A549 treated with dexamethasone at 1 μM for 4 hours (cell line): ENCODE measurements around the gene TNRC6B. TPM values are rescaled to one million over a fixed set of nuclear protein-coding genes. Genes with fewer than 3 reads are reported as not detected.

ENCODE experiments used
- total RNA-seq: library from RNA; stranded (reverse); fragments of 200-300 nt; extraction: Qiagen RNA extraction; gene quantifications from 5 replicates; pipeline ENCODE4 v1.2.3, GENCODE V29; 2022

The TNRC6B gene
- 3.6 to 7.3 TPM (median 6.3 TPM) in 5 replicates for total RNA-seq

GRCh38 chr22:40177738-40178416 lies at the start of gene TNRC6B:
TNRC6B (plus strand) TSS chr22:40177925; CDS start chr22:40178136, 211 bp downstream.

DNA sequence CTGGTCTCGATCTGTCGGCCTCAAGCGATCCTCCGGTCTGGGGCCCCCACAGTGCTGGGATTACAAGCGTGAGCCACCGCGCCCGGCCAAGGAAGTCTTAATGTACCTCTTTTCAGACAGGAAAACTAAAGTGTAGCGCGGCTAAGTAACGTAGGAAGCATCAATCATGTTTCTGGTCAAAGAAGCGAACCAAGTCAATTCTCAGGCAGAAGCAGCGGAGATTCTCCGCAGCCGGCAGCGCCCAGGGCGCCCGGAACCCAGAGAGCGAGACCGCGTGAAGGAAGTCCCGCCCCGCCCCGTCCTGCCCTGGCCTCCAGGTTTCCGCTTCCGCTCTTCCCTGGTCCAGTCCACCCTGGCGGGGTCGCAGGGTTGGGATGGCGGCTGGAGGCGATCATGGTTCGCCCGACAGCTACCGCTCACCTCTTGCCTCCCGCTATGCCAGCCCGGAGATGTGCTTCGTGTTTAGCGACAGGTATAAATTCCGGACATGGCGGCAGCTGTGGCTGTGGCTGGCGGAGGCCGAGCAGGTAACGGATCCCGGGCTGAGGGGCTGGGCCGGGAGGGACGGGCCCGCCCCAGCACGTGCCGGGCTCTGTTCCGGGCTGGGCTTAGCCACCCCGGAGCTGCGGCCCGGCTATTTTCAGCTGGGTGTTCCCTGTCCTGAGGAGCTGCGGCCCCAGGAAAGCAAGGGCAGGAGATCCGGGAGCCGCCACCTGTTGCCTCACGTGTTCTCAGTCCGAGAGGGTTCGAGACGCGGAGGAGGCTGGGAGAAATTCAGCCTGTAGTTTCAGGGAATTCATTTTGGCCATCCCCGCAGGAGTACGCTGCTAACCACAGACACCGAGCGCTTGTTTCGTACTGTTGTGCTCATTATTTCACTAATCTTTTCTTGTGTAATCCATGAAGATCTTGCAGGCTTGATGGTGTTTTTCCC lies 168.7 kb downstream of the TNRC6B start, which contains the start of gene ADSL:
ADSL (plus strand) TSS at position 316 of the 934 bp plus-strand sequence; CDS start at position 375, 59 bp downstream.

Other genes starting within 250 kb of the TNRC6B start
- gene TMA7B, start 217.5 kb upstream of the TNRC6B start, total RNA-seq = not detected in 5 replicates
- 0.01 TPM in 1 of 5 replicates, not detected in the others for gene FAM83F, start 183.0 kb upstream of the TNRC6B start, total RNA-seq
- gene ADSL, start 168.6 kb downstream of the TNRC6B start, total RNA-seq = 87.4 to 96.0 TPM (median 93.8 TPM) in 5 replicates
- gene SGSM3, start 192.7 kb downstream of the TNRC6B start, total RNA-seq = 12.3 to 19.3 TPM (median 18.2 TPM) in 5 replicates